ENCODE measurements around the gene ZNF785.

The ZNF785 gene

DNA sequence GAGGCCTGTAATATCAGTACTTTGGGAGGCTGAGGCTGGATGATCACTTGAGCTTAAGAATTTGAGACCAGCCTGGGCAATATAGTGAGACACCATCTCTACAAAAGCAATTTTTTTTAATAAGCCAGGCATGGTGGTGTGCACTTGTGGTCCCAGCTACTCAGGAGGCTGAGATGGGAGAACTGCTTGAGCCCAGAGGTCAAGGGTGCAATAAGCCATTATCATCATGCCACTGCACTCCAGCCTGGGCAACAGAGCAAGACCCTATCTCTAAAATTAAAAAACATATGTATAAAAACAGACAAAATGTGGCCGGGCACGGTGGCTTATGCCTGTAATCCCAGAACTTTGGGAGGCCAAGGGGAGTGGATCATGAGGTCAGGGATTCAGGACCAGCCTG, 3.2 kb upstream of the ZNF785 start:
- peaks cover 11% of the 10 kb centered on the region in 2 donors for H3K4me1 Mint-ChIP-seq (ENCODE audit: low read depth in 2 of 2)
- ATAC-seq (replicated peaks) = no peak
- H3K36me3 Mint-ChIP-seq (ENCODE audit: insufficient read depth) = peaks cover 5% of the 10 kb centered on the region
- no peak overlapping the region for H3K4me3 Mint-ChIP-seq
- H3K27me3 Mint-ChIP-seq = no peaks in the 10 kb centered on the region
- no peaks in the 10 kb centered on the region for H3K9me3 Mint-ChIP-seq
- no peak for DNase-seq
- no peak overlapping the region for H3K27ac Mint-ChIP-seq

DNA sequence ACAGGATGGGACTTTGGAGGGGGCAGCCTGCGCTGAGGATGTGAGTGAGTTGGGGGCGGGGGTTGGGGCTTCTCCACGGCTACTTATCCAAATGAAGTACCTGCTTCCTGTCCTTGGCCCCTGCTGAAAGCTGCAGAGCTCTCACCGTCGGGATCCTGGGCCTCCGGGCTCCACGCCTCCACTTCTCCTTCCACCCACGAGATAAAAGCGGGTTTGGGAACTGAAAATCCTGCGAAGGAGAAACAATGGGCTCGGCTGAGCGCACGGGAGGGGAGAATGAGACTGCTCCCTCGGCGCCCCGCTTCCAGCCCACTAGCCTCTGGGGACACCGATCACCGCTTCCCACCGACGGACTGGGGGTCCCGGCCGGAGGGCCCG, 486 bp downstream of the ZNF785 start:
- no peaks in the 10 kb centered on the region for H3K27me3 Mint-ChIP-seq
- peaks cover 14 to 20% of the 10 kb centered on the region in 2 donors for H3K4me1 Mint-ChIP-seq (ENCODE audit: low read depth in 2 of 2)
- no peaks in the 10 kb centered on the region for H3K9me3 Mint-ChIP-seq
- H3K27ac Mint-ChIP-seq = peak overlapping the region; percentile 63 to 68
- peak overlapping the region; percentile 87 to 88 for H3K4me3 Mint-ChIP-seq
- H3K36me3 Mint-ChIP-seq (ENCODE audit: insufficient read depth) = peaks cover 18% of the 10 kb centered on the region
- DNase-seq = no peak
- peak; percentile 14 for ATAC-seq (replicated peaks)

DNA sequence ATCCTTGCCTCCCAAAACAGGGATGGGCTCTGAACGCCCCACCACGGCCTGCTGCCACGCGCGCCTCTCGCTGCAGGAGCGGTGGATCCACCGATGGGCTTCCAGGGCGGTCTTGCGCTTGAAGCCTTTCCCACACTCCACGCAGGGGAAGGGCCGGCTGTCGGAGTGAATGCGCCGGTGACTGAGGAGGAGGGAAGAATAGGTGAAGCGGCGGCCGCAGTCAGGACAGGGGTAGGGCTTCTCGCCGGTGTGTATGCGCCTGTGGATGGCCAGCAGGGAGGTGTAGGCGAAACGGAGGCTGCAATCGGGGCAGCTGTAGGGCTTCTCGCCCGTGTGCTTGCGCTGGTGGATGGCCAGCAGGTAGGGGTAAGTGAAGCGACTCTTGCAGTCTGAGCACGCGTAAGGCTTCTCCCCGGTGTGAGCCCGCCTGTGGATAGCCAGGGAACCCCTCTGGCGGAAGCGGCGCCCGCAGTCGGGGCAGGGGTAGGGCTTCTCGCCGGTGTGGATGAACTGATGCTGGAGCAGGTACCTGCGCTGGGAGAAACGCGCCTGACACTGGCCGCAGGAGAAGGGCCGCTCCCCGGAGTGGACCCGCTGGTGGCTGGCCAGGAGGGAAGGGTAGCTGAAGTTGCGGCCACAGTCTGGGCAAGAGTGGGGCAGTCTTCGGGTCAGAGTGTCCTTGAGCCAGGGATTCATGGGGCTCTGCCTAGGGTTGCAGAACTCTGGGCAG, 2.7 kb downstream of the ZNF785 start:
- peaks cover 30% of the 10 kb centered on the region for H3K36me3 Mint-ChIP-seq (ENCODE audit: insufficient read depth)
- no peaks in the 10 kb centered on the region for H3K27me3 Mint-ChIP-seq
- peaks cover 14 to 20% of the 10 kb centered on the region in 2 donors for H3K4me1 Mint-ChIP-seq (ENCODE audit: low read depth in 2 of 2)
- H3K9me3 Mint-ChIP-seq = no peaks in the 10 kb centered on the region
- no peak overlapping the region for H3K27ac Mint-ChIP-seq
- ATAC-seq (replicated peaks) (no peak), DNase-seq (no peak)
- no peak overlapping the region for H3K4me3 Mint-ChIP-seq

DNA sequence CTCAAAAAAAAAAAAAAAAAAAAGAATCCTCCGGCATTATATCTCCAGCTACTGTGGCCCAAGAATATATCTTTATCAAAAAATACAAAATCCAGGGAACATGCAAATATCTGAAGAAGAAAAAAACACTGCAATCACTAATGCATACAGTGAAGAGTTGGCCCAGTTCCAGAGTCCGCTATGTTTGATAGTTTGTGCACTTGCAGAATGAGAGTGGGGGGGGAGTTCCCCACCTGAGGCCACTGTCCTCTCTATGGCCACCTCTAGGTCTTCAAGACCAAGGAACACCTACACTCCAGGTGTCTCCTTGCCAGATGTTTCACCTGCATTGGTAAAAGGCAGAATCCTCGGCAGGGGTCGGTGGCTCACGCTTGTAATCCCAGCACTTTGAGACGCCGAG, 4.0 kb downstream of the ZNF785 start:
- DNase-seq = no peak
- ATAC-seq (replicated peaks) = no peak
- H3K27ac Mint-ChIP-seq = no peak overlapping the region
- H3K4me1 Mint-ChIP-seq (ENCODE audit: low read depth in 2 of 2) = peaks cover 14 to 20% of the 10 kb centered on the region in 2 donors
- H3K4me3 Mint-ChIP-seq = no peak overlapping the region
- H3K9me3 Mint-ChIP-seq = no peaks in the 10 kb centered on the region
- H3K27me3 Mint-ChIP-seq = no peaks in the 10 kb centered on the region
- peaks cover 30% of the 10 kb centered on the region for H3K36me3 Mint-ChIP-seq (ENCODE audit: insufficient read depth)

DNA sequence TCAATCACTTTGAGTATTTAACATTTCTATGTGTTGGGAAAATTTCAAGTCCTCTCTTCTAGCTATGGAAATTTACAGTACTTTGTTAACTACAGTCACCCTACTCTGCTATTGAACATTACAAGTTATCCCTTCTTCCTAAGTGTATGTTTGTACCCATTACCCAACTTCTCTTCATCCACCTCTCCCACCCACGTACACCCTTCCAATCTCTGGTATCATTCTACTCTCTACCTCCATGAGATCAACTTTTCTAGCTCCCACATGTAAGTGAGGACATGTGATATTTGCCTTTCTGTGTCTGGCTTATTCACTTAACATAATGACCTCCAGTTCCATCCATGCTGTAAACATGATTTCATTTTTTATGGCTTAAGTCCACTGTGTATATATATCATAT, 10.8 kb downstream of the ZNF785 start:
- Mint-ChIP-seq H3K36me3 (ENCODE audit: insufficient read depth) (peaks cover 16% of the 10 kb centered on the region), H3K4me1 (ENCODE audit: low read depth in 2 of 2) (peaks cover 11 to 16% of the 10 kb centered on the region in 2 donors), H3K9me3 (no peaks in the 10 kb centered on the region), H3K27ac (peak overlapping the region in 1 of 2 donors; percentile 26), H3K4me3 (no peak overlapping the region), H3K27me3 (no peaks in the 10 kb centered on the region)
- no peak for DNase-seq
- no peak for ATAC-seq (replicated peaks)

DNA sequence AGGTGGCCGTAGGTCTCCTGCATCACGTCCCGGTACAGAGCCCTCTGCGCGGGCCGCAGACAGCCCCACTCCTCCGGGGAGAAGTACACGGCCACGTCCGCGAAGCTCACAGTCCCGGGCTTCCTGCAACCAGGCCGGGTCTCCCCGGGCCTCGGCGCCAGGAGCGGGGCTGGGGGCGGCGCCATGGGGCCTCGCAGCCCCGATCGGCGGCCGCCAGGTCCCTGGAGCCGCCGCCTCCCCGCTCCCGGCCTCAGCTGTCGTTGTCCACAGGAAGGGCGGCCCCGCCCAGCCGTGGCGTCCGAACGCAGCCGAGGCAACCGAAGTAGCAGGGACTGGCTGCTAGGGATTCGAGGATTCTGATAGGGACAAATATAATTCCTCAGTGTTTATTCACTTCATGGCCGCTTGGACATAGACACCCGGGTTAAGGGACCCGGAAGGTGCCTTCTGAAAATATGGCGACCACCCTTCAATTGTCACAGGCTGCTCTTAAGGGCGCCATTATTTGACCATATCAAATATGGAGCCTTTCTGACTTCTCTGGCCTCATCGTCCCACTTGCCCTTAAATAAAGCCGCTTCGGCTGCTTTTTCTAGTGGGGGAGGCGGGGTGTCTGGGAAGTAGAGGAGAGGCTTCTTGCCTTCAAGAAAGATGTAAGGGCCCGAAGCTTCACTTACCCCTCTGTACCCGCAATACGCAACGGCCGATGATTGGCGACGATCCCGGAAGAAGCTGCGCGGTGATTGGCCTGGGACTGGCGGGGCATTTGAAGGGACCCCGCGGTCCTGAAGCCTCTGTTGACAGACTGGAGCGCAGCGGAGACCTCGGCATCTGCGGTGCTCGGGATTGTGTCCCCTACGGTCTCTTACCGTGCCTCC, 13.8 kb downstream of the ZNF785 start, which contains the start of gene ZNF688:
ZNF688 (minus strand) TSS at position 270 of the 878 bp plus-strand sequence; CDS start at position 185, 85 bp downstream.
- Mint-ChIP-seq H3K27ac (peak within 1 kb of the TSS; percentile 86 to 95), H3K4me3 (peak within 1 kb of the TSS; percentile 83 to 91), H3K36me3 (ENCODE audit: insufficient read depth) (peaks cover 9% of the 10 kb centered on the region), H3K9me3 (no peaks in the 10 kb centered on the region), H3K27me3 (no peaks in the 10 kb centered on the region), H3K4me1 (ENCODE audit: low read depth in 2 of 2) (peaks cover 26 to 34% of the 10 kb centered on the region in 2 donors)
- peak; percentile 91 to 94 (median 93) for DNase-seq
- ATAC-seq (replicated peaks) = peak; percentile 82

DNA sequence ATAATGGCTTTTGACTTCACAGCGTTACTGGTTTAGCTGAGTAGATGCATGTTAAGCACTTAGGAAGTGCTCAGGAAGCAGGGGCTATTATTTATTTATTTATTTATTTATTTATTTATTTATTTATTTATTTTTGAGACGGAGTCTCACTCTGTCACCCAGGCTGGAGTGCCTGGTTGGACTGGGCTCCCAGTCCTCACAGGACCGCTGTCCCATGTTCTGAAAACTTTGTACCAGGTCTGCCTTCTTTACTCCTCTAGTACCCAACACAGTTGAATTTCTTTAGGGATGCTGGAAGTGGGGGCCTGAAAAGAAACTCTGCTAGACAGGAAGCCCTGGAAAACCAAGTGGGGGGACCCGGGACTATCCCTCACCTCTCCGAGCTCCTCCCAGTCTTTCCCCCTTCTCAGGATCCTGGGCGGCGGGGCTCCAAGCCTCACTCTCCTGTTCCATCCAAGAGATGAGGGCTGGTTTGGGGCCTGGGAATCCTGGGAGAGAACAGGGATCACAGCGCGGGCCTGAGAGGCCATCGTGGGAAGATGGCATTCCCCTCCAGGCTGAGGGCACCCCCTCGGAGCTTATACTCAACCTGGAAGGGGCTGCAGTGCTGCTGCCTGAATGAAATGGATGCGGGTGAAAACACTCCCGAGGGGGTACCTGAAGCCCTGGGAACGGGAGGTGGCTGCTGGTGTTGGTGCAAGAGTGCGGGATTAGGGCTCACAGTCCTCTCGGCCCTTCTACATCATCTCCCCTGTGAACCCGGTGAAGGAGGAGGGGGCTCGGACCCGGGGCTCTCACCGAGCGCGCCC, 14.7 kb downstream of the ZNF785 start:
- Mint-ChIP-seq H3K4me3 (peak overlapping the region; percentile 83 to 91), H3K27me3 (no peaks in the 10 kb centered on the region), H3K9me3 (no peaks in the 10 kb centered on the region), H3K27ac (peak overlapping the region; percentile 86 to 95), H3K4me1 (ENCODE audit: low read depth in 2 of 2) (peaks cover 27 to 37% of the 10 kb centered on the region in 2 donors), H3K36me3 (ENCODE audit: insufficient read depth) (peaks cover 9% of the 10 kb centered on the region)
- DNase-seq (no peak), ATAC-seq (replicated peaks) (no peak)

DNA sequence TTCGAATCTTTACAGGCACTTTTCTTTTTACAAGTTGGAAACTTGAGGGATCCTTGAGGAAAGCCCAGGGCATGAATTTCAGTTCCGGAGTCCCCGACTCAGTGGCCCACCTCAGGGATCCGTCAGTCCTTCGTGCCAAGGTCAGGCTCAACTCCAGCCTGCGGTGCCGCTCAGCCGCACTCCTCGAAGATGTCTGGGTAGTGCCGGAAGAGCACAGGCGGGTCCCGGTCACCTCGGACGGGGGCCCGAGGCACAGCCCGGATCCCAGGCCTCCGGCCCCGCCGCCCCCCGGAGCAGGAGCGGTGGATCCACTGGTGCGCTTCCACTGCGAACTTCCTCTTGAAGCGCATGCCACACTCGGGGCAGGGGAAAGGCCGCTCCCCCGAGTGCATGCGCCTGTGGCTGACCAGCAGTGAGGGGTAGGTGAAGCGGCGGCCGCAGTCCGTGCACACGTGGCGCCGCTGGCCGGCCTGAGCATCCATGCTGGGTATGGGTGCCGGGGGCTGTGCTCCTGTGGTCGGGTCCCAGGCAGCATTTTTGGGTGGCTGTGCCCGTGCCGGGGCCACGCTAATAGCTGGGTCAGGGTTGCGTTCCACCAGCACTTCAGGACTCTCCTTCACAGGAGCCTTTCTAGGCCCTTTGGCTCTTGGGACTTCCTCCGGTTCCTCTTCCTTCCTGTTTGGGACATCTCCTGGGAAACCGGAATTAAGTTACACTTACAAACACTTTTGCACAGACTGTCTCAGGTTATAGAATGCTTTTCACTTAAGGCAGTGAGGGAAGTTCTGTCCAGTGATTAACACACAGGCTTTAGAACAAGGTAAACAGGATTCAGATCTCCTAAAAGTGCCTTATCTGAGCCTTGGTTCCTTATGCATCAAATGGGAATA, 15.5 kb downstream of the ZNF785 start:
- H3K4me1 Mint-ChIP-seq (ENCODE audit: low read depth in 2 of 2) = peaks cover 27 to 37% of the 10 kb centered on the region in 2 donors
- ATAC-seq (replicated peaks) = no peak
- H3K36me3 Mint-ChIP-seq (ENCODE audit: insufficient read depth) = peaks cover 12% of the 10 kb centered on the region
- peak overlapping the region in 1 of 2 donors; percentile 91 for H3K4me3 Mint-ChIP-seq
- no peaks in the 10 kb centered on the region for H3K9me3 Mint-ChIP-seq
- H3K27me3 Mint-ChIP-seq = no peaks in the 10 kb centered on the region
- DNase-seq = no peak
- peak overlapping the region; percentile 32 to 86 for H3K27ac Mint-ChIP-seq

DNA sequence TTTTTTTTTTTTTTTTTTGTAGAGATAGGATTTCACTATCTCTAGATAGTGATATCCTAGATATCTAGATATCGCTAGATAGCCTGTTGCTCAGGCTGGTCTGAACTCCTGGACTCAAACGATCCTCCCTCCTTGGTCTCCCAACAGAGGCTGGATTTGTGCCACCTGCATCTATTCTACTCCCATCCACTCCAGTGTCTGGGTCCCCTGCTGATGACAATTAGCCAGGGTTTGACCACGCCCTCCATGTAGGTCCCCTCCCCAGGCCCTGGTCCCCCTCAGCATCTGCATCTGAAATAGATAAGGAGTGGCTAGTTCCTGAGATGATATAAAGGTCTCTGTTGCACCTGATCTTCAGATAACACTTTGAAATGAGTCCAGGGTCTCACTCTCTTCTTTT, 16.2 kb downstream of the ZNF785 start:
- ATAC-seq (replicated peaks) (no peak), DNase-seq (no peak)
- Mint-ChIP-seq H3K36me3 (ENCODE audit: insufficient read depth) (peaks cover 12% of the 10 kb centered on the region), H3K9me3 (no peaks in the 10 kb centered on the region), H3K27ac (no peak overlapping the region), H3K4me3 (no peak overlapping the region), H3K4me1 (ENCODE audit: low read depth in 2 of 2) (peaks cover 27 to 37% of the 10 kb centered on the region in 2 donors), H3K27me3 (no peaks in the 10 kb centered on the region)

DNA sequence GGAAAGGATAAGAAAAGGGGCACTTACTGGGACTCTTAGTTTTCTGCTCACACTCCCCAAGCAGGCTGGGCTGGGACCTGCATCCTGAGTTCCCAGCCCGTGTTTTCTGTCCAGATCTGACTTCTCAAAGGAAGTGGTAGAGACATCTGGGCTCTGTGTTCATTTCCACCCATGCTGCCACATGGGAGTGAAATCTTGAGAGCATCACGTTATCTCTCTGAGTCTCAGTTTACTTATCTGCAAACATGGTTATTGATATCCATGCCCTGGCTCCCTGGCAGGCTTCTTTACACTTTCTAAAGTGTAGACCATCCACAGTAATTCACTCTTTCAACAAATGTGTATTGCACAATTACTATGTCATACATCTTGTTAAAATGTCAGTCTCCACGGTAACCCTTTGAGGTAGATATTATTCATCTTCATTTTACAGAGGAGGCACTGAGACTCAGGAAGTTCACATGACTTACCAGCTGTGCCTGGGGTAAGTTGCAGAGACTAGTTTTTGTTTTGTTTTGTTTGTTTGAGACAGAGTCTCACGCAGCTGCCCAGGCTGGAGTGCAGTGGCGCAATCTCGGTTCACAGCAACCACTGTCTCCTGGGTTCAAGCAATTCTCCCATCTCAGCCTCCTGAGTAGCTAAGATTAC, 17.4 kb downstream of the ZNF785 start:
- Mint-ChIP-seq H3K27ac (peak overlapping the region; percentile 96 to 98), H3K4me3 (peak overlapping the region; percentile 52 to 64), H3K4me1 (ENCODE audit: low read depth in 2 of 2) (peaks cover 24 to 32% of the 10 kb centered on the region in 2 donors), H3K9me3 (no peaks in the 10 kb centered on the region), H3K36me3 (ENCODE audit: insufficient read depth) (peaks cover 12% of the 10 kb centered on the region), H3K27me3 (no peaks in the 10 kb centered on the region)
- DNase-seq = peak; percentile 27 to 34 (median 31)
- peak; percentile 39 for ATAC-seq (replicated peaks)

DNA sequence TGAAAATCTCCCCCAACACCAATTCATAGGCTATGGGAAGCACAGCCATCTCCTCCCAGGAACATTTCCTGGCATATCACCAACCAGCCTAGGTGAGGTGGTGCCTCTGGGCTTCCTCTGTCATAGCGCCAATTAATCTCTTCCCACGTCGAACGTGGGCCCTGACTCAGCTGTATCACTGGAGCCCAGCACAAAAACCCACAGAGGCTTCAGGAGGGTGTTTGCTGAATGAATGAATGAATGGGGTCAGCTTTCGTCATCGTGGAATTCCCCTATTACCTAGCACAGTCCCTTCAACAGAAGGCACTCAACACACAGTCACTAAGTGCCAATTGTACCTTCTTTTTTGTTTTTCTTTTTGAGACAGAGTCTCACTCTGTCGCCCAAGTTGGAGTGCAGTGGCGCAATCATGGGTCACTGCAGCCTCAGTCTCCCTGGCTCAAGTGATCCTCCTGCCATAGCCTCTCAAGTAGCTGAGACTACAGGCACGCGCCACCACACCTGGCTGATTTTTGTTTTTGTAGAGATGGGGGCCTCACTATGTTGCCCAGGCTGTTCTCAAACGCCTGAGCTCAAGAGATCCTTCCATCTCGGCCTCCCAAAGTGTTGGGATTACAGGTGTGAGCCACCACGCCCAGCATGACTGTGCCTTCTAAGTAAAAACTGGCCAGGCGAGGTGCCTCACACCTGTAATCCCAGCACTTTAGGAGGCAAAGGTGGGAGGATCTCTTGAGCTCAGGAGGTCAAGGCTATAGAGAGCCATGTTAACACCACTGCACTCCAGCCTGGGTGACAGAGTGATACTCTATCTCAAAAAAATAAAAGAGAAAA, 18.1 kb downstream of the ZNF785 start:
- peak overlapping the region; percentile 52 to 64 for H3K4me3 Mint-ChIP-seq
- H3K9me3 Mint-ChIP-seq = no peaks in the 10 kb centered on the region
- H3K27me3 Mint-ChIP-seq = no peaks in the 10 kb centered on the region
- peak overlapping the region; percentile 96 to 98 for H3K27ac Mint-ChIP-seq
- DNase-seq (peak in 2 of 3 experiments; percentile 37 to 46), ATAC-seq (replicated peaks) (peak; percentile 31)
- peaks cover 26 to 30% of the 10 kb centered on the region in 2 donors for H3K4me1 Mint-ChIP-seq (ENCODE audit: low read depth in 2 of 2)
- H3K36me3 Mint-ChIP-seq (ENCODE audit: insufficient read depth) = peaks cover 12% of the 10 kb centered on the region
